NB4 (cell line): Measurements from ENCODE around the gene SHC1.

Experiments
- DNase-seq: peaks from one replicate; pipeline ENCODE4 v3.0.0; 2010; ENCODE audit warnings: low read depth
- H3K4me3 ChIP-seq: one replicate; pipeline ENCODE4 v1.5.1; 2011; ENCODE audit warnings: mild to moderate bottlenecking, low read depth, low read length, moderate library complexity
- CTCF ChIP-seq: IDR thresholded peaks from one replicate; pipeline ENCODE4 v1.5.1; 2012; ENCODE audit warnings: low read depth, low read length
- MYC ChIP-seq: IDR thresholded peaks from 2 replicates; pipeline ENCODE4 v1.6.1; 2011; ENCODE audit warnings: low read depth, low read length
- POLR2A ChIP-seq: IDR thresholded peaks from 2 replicates; pipeline ENCODE4 v1.6.1; 2011; ENCODE audit warnings: mild to moderate bottlenecking; ENCODE audit not compliant: insufficient read length; ENCODE audit errors: extremely low read depth
- TF ChIP-seq, protein P1 (sequence below): IDR thresholded peaks from 2 replicates; pipeline ENCODE4 v1.6.1; 2011; ENCODE audit warnings: low read depth, low read length

Gene SHC1

GRCh38 chr1:155016231-155016831 lies 45.8 kb upstream of the SHC1 start:
- TF ChIP-seq POLR2A (no peak), CTCF (no peak), MYC (no peak)
- TF ChIP-seq, protein P1, sequence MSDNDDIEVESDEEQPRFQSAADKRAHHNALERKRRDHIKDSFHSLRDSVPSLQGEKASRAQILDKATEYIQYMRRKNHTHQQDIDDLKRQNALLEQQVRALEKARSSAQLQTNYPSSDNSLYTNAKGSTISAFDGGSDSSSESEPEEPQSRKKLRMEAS = no peak
- no peak overlapping the region for H3K4me3 ChIP-seq
- peak; percentile 25 for DNase-seq

- TF ChIP-seq MYC (no peak), CTCF (no peak), POLR2A (no peak)
- TF ChIP-seq, protein P1 = no peak
- DNase-seq = no peak
- no peak overlapping the region for H3K4me3 ChIP-seq
These were observed 45.1 kb upstream of the SHC1 start for GRCh38 chr1:155015527-155016230.

DNA sequence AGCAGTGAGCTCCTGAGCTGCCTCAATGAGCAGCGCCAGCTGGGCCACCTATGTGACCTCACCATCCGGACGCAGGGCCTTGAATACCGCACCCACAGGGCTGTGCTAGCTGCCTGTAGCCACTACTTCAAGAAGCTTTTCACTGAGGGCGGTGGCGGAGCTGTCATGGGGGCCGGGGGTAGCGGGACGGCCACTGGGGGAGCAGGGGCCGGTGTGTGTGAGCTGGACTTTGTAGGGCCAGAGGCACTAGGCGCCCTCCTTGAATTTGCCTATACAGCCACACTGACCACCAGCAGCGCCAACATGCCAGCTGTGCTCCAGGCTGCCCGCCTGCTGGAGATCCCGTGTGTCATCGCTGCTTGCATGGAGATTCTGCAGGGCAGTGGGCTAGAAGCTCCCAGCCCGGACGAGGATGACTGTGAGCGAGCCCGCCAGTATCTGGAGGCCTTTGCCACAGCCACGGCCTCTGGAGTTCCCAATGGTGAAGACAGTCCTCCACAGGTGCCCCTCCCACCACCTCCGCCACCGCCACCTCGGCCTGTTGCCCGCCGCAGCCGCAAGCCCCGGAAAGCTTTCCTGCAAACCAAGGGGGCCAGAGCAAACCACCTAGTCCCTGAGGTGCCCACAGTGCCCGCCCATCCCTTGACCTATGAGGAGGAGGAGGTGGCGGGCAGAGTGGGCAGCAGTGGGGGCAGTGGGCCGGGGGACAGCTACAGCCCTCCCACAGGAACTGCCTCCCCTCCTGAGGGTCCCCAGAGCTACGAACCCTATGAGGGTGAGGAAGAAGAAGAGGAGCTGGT lies 44.4 kb upstream of the SHC1 start:
- no peak for DNase-seq
- TF ChIP-seq, protein P1 = no peak
- TF ChIP-seq POLR2A (no peak), MYC (no peak), CTCF (no peak)
- no peak overlapping the region for H3K4me3 ChIP-seq

GRCh38 chr1:155013632-155014031 lies 43.1 kb upstream of the SHC1 start:
- TF ChIP-seq MYC = no peak
- TF ChIP-seq POLR2A = no peak
- TF ChIP-seq CTCF = no peak
- TF ChIP-seq, protein P1 = no peak
- no peak overlapping the region for H3K4me3 ChIP-seq
- DNase-seq = peak; percentile 60

- peak; percentile 63 for DNase-seq
- TF ChIP-seq POLR2A = no peak
- no peak for TF ChIP-seq MYC
- TF ChIP-seq CTCF = no peak
- TF ChIP-seq, protein P1 = no peak
- H3K4me3 ChIP-seq = no peak overlapping the region
These were observed 42.4 kb upstream of the SHC1 start for GRCh38 chr1:155012776-155013602.
